HUES48 (cell line): ENCODE results near the gene NCAPD2.
A peak's percentile ranks its signal among the peaks of the same experiment; 100 is the strongest.
"Not testable (repeated sequence)": the region's sequence is repeated elsewhere in the genome, so short reads cannot be mapped to it uniquely, and the experiment has no call there.

ENCODE experiments used
- H3K27ac ChIP-seq: one replicate; pipeline ENCODE4 v1.7.0; 2013; ENCODE audit warnings: low read depth, low read length, inconsistent platforms
- H3K27me3 ChIP-seq: 2 replicates; pipeline ENCODE4 v1.6.1; 2013; ENCODE audit warnings: mild to moderate bottlenecking, low read length; ENCODE audit not compliant: control insufficient read depth, insufficient read depth
- H3K36me3 ChIP-seq: 2 replicates; pipeline ENCODE4 v1.6.1; 2013; ENCODE audit warnings: low read length; ENCODE audit not compliant: control insufficient read depth, insufficient read depth
- H3K4me1 ChIP-seq: 2 replicates; pipeline ENCODE4 v1.6.1; 2013; ENCODE audit warnings: mild to moderate bottlenecking, low read length; ENCODE audit not compliant: control insufficient read depth, insufficient read depth
- H3K4me3 ChIP-seq: 2 replicates; pipeline ENCODE4 v1.5.1; 2013; ENCODE audit warnings: mild to moderate bottlenecking, low read depth, low read length
- H3K9ac ChIP-seq: 2 replicates; pipeline ENCODE4 v1.6.1; 2013; ENCODE audit warnings: mild to moderate bottlenecking, low read depth, low read length, moderate library complexity
- H3K9me3 ChIP-seq: 2 replicates; pipeline ENCODE4 v1.6.1; 2013; ENCODE audit warnings: low read length; ENCODE audit not compliant: control insufficient read depth, insufficient read depth

The NCAPD2 gene

DNA sequence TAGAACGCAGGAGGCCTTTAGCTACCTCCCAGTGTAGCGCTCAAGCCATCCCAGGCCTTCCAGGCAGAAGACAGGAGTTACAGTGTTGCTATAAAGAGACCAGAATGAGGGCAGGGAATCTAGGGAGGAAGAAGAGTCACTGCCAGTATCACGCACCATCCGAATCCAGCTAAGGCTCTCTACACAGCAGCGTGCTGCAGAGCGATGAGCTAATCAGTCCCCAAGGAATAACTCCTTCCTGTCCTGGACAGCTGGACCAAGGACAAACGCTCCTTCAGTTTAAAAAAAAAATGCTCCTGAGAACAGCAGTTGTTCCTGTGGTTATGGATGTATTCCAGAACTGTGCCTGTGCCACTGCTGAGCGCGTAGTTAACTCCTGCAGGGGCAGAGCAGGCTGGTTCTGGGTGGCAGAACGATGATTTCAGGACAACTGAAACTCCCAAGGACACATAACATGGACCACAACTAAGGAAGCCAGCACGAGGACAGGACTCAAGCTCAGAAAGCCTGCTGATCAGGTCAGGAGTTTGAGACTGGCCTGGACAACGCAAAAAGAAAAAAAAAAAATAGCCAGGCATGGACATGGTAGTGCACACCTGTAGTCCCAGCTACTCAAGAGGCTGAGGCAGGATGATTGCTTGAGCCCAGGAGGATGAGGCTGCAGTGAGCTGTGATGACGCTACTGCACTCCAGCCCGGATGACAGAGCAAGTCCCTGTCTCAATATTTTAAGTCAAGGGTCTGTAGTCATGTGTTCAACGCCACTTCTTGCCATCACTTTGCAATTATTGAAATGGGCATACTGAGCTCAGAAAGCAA, 59.4 kb downstream of the NCAPD2 start:
- peak overlapping the region; percentile 27; the same call in 1 of the 2 replicates for H3K9ac ChIP-seq
- no peak overlapping the region for H3K27ac ChIP-seq
- peaks cover 25% of the 10 kb centered on the region for H3K4me1 ChIP-seq
- no peaks in the 10 kb centered on the region for H3K27me3 ChIP-seq
- H3K4me3 ChIP-seq, result no peak overlapping the region; the same call in 1 of the 2 replicates
- no peaks in the 10 kb centered on the region for H3K9me3 ChIP-seq
- peaks cover 37% of the 10 kb centered on the region for H3K36me3 ChIP-seq

DNA sequence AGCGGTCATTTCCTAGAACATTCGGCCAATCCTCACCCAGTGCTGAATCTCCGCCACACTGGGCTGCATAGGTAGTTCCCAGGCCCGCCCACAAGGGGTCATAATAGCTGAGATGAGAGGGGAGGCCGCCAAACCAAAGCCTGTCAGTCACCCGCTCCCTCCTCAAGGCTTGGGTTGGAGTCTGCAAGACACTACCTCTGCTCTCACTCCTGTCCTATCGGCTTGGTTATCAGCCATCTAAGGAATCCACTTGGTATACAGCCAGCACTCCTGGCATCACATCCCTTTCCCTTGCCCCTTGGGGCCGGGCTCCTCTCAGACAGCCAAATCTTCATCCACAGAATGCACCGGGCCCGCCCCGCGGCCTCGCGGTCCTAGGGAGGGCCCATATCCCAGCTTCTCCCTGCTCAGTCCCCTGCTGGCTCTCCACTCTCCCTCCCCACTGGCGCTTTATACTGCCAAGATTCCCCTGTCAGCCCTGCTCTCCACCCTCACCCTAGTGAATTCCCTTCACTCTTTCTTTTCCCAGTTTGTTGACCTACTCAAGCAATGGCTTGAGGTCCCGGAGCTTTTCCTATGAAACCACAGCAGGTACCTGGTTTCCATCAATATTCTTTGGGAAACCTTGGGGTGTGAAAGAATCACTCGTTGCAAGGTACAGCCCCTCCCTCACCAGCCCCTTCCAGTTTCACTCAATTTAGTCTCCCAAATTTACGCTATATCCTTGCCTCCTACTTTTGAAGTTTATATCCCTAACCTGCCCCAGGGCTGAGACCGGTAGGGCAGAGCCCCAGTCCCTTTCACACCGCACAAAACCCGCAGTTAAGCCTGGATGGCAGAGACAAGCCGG, 60.5 kb downstream of the NCAPD2 start:
- peaks cover 25% of the 10 kb centered on the region for H3K4me1 ChIP-seq
- H3K4me3 ChIP-seq, result peak overlapping the region; percentile 90
- H3K9me3 ChIP-seq, result no peaks in the 10 kb centered on the region
- H3K27ac ChIP-seq, result no peak overlapping the region
- peaks cover 40% of the 10 kb centered on the region for H3K36me3 ChIP-seq
- no peak overlapping the region for H3K9ac ChIP-seq
- no peaks in the 10 kb centered on the region for H3K27me3 ChIP-seq

DNA sequence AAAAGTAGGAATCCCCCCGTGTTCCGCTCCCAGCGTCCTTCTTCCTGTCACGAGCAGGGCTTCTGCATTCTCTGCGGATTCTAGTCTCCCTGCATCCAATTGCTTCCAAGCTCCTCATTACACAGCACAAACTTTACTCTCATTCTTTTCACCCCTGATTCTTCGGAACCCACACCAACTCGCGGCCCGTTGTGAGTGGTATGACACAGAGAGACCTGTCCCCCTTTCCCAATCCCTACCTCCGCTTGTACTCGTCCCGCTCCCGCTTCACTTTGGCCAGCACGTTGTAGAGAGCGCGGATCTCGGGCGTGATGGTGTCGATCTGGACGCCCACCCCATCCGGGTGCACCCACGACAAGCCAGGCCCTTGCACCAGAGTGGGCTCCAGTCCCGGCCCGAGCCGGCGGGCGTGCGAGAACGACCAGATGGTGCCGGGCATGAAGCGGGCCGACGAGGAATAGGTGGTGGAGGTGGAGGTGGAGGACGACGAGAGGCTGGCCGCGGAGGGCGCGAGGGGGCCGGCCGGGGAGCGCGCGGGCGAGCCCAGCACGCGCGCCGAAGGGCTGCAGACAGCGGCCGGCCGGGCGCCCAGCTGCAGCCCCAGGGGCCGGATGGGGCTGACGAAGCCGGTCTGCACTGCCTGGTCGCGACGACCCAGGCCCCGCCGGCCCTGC, 61.3 kb downstream of the NCAPD2 start:
- no peaks in the 10 kb centered on the region for H3K9me3 ChIP-seq
- peak overlapping the region; percentile 90 for H3K4me3 ChIP-seq
- peaks cover 25% of the 10 kb centered on the region for H3K4me1 ChIP-seq
- H3K27ac ChIP-seq, result peak overlapping the region; percentile 68
- H3K27me3 ChIP-seq, result no peaks in the 10 kb centered on the region
- H3K9ac ChIP-seq, result 0 out of 2 replicates have a peak overlapping the region, but pooled peaks have one; percentile 20
- peaks cover 48% of the 10 kb centered on the region for H3K36me3 ChIP-seq

DNA sequence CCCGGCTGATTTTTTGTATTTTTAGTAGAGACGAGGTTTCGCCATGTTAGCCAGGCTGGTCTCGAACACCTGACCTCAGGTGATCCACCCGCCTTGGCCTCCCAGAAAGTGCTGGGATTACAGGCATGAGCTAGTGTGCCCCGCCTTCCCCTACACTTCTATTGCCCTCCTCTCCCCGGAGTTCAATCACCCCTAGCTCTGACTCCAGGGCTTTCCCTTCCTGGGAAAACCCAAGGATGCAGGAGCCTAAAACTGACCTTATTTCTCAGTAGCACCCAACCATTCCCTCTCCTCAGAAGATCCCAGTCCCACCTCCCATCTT, 62.6 kb downstream of the NCAPD2 start:
- not testable (repeated sequence) for H3K4me3 ChIP-seq, H3K27ac ChIP-seq, H3K27me3 ChIP-seq, H3K9ac ChIP-seq, H3K9me3 ChIP-seq
- Histone ChIP-seq H3K4me1 (peaks cover 25% of the 10 kb centered on the region), H3K36me3 (peaks cover 50% of the 10 kb centered on the region)

DNA sequence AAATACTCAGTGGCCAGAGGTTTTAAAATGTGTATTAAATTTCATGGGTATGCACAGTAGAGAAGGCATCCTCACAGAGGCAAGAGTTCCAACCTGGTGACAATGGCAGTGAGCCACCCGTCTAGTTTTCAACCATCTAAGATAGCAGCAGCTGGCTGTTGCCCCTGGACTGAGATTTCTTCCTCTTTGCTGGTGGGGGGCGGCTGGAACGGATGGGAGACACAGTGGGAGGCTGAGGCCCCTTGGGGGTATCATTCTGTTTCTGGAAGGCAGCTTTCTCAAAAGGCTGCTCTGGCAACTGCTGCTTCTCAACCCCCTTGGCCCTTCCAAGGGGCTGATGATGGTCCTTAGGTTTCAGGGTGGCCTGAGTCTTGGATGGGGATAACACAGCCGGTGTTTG, 63.0 kb downstream of the NCAPD2 start:
- no peak overlapping the region for H3K27ac ChIP-seq
- no peak overlapping the region for H3K9ac ChIP-seq
- peaks cover 25% of the 10 kb centered on the region for H3K4me1 ChIP-seq
- H3K36me3 ChIP-seq, result peaks cover 50% of the 10 kb centered on the region
- H3K9me3 ChIP-seq, result no peaks in the 10 kb centered on the region
- no peak overlapping the region for H3K4me3 ChIP-seq
- no peaks in the 10 kb centered on the region for H3K27me3 ChIP-seq

DNA sequence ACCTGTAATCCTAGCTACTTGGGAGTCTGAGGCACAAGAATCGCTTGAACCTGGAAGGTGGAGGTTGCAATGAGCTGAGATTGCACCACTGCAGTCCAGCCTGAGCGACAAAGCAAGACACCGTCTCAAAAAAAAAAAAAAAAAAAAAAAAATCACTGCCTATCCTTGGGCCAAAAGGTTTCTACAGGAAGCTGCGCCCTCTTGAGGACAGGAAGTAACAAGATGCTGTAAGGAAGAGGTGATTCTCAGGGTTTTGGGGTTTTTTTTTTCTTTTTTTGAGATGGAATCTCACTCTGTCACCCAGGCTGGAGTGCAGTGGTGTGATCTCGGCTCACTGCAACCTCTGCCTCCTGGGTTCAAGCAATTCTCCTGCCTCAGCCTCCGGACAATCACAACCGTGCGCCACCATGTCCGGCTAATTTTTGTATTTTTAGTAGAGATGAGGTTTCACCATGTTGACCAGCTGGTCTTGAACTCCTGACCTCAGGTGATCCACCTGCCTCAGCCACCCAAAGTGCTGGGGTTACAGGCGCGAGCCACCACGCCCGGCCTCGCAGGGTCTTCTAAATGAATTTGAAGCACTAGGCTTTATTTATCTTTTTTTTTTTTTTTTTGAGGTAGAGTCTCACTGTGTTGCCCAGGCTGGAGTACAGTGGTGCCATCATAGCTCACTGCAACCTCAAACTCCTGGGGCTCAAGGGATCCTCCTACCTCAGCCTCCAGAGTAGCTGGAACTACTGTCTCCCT, 64.3 kb downstream of the NCAPD2 start:
- not testable (repeated sequence) for H3K27ac ChIP-seq, H3K27me3 ChIP-seq, H3K9ac ChIP-seq, H3K4me3 ChIP-seq, H3K9me3 ChIP-seq
- H3K36me3 ChIP-seq, result peaks cover 59% of the 10 kb centered on the region
- peaks cover 13% of the 10 kb centered on the region for H3K4me1 ChIP-seq

DNA sequence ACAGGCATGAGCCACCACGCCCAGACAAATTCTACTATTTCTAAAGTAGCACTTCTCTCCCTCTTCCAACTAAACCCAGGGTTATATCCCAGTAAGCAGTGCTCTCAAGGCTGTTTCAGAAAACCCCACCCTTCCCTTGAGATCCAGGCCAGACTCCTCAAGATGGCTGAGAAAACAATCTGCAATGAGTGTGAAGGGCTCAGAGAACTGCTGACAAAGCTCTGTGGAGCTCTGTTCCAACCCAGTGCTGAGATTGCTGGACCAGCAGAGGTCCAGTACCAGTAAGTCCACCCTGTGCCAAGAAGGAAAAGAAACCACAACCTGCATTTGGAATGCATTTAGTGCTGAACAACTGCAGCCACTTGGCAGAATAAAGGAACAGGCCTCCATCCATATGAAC, 65.6 kb downstream of the NCAPD2 start:
- H3K27ac ChIP-seq, result no peak overlapping the region
- H3K4me1 ChIP-seq, result peaks cover 5% of the 10 kb centered on the region
- H3K36me3 ChIP-seq, result peaks cover 67% of the 10 kb centered on the region
- H3K4me3 ChIP-seq, result no peak overlapping the region
- no peaks in the 10 kb centered on the region for H3K27me3 ChIP-seq
- H3K9ac ChIP-seq, result no peak overlapping the region
- no peaks in the 10 kb centered on the region for H3K9me3 ChIP-seq

DNA sequence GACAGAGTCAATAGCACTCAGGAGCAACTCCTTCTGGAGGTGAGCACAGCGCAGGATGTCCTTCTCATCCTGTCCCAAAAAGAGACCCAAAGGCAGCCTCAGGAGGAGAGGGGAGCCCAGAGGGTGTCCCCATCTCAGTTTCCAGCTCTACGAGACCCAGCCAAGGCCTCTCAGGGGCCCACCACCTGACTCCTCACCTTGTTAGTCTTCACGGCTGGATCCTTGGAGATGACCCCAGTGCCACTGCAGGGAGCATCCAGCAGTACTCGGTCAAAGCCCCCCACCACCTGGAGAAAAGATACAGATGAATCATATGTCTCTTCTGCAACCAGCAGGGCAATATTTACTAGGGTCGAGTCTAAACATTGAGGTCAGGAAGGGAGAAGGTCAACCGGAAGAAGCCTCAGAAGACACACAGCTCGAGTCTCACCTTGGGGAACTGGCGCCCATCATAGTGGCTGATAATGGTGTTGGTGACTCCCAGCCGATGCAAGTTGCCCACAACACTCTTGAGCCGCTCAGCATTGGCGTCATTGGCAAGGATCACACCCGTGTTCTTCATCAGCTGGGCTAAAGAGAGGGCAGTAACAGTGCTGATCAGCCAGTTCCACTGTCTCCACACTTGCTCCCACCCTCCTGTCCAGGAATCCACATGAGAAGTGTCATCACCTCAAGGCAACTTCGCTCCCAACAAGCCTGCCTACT, 66.8 kb downstream of the NCAPD2 start:
- no peaks in the 10 kb centered on the region for H3K9me3 ChIP-seq
- no peak overlapping the region for H3K4me3 ChIP-seq
- peaks cover 79% of the 10 kb centered on the region for H3K36me3 ChIP-seq
- no peak overlapping the region for H3K27ac ChIP-seq
- no peaks in the 10 kb centered on the region for H3K27me3 ChIP-seq
- H3K4me1 ChIP-seq, result no peaks in the 10 kb centered on the region
- no peak overlapping the region for H3K9ac ChIP-seq

DNA sequence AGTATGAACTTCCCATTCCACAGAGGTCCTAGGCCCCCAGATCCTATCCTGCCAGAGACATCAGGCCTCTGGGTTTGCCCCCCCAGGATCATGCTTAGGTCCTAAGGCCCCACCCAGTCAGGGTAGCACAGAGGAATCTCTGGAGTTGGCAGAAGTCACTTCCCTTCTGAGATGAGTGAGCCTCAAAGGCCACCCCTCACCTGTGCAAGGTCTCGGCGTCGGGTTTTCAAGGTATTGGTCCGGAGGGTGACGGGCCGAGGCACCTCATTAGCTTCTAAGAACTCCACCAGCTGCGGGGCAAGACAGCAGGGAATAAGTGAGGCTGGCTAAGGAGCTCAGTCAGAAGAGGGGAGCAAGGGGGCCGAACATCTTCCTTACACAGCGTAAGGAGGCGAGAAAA, 69.0 kb downstream of the NCAPD2 start:
- Histone ChIP-seq H3K9me3 (no peaks in the 10 kb centered on the region), H3K9ac (no peak overlapping the region), H3K36me3 (peaks cover 80% of the 10 kb centered on the region), H3K4me3 (no peak overlapping the region), H3K27me3 (no peaks in the 10 kb centered on the region), H3K27ac (no peak overlapping the region), H3K4me1 (no peaks in the 10 kb centered on the region)

DNA sequence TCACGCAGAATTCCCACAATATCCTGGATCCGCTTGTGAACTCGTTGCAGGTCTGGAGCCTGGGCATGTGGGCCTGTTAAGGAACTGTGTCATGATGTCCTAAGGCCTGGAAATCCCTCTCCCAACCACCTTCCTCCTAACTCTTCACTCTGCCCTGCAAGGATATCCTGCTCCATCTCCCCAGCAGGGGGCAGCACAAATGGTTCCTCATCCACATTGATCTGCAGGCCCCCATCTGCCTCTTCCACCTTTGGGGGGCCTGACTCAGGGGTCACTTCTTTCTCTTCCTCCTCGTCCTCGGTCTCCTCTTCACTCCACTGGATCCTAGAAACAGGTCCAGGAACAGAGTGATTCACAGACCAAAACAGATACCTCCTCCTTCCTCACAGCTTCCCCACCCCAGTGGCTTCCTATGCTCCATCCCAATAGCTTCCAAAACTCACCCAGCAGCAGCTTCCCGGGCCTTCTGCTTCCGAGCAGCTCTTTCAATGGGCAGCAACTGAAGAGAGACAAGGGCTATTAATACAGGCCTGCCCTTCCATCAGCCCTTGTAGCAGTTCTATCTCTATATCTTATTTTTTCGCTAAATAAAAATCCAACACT, 69.6 kb downstream of the NCAPD2 start:
- no peak overlapping the region for H3K27ac ChIP-seq
- H3K4me1 ChIP-seq, result no peaks in the 10 kb centered on the region
- no peaks in the 10 kb centered on the region for H3K27me3 ChIP-seq
- H3K9me3 ChIP-seq, result no peaks in the 10 kb centered on the region
- no peak overlapping the region for H3K4me3 ChIP-seq
- H3K36me3 ChIP-seq, result peaks cover 79% of the 10 kb centered on the region
- no peak overlapping the region for H3K9ac ChIP-seq
